HG02870 (cell line): ENCODE data around the gene DLG1.
"Not testable (repeated sequence)": the region's sequence is repeated elsewhere in the genome, so short reads cannot be mapped to it uniquely, and the experiment has no call there.

Source experiments
- ATAC-seq: cut with Tn5 transposase; IDR thresholded peaks from one replicate; pipeline ENCODE4 v1.9.1; 2021; ENCODE audit warnings: mild to moderate bottlenecking, moderate library complexity; ENCODE audit not compliant: unreplicated experiment

Gene DLG1

GRCh38 chr3:197292083-197292646 is 6.2 kb downstream of the DLG1 start:
- ATAC-seq = no peak

GRCh38 chr3:197289726-197290125 is 8.7 kb downstream of the DLG1 start:
- ATAC-seq = no peak

GRCh38 chr3:197286678-197287077 is 11.7 kb downstream of the DLG1 start:
- no peak for ATAC-seq

- no peak for ATAC-seq
These were observed 12.9 kb downstream of the DLG1 start for GRCh38 chr3:197285557-197285956.

- ATAC-seq = no peak
These were observed 15.4 kb downstream of the DLG1 start for GRCh38 chr3:197283045-197283444.

GRCh38 chr3:197281849-197282248 is 16.6 kb downstream of the DLG1 start:
- no peak for ATAC-seq

GRCh38 chr3:197280156-197280555 is 18.3 kb downstream of the DLG1 start:
- no peak for ATAC-seq

- no peak for ATAC-seq
These were observed 19.5 kb downstream of the DLG1 start for GRCh38 chr3:197278933-197279332.

GRCh38 chr3:197276808-197277207 is 21.6 kb downstream of the DLG1 start:
- not testable (repeated sequence) for ATAC-seq

GRCh38 chr3:197270558-197271317 is 27.7 kb downstream of the DLG1 start:
- ATAC-seq = no peak

GRCh38 chr3:197269024-197269423 is 29.4 kb downstream of the DLG1 start:
- no peak for ATAC-seq

GRCh38 chr3:197268294-197268693 is 30.1 kb downstream of the DLG1 start:
- ATAC-seq = no peak

- no peak for ATAC-seq
These were observed 32.1 kb downstream of the DLG1 start for GRCh38 chr3:197266331-197266730.

- no peak for ATAC-seq
These were observed 35.7 kb downstream of the DLG1 start for GRCh38 chr3:197262709-197263108.

GRCh38 chr3:197261164-197261509 is 37.3 kb downstream of the DLG1 start:
- no peak for ATAC-seq

GRCh38 chr3:197260491-197261163 is 37.8 kb downstream of the DLG1 start:
- ATAC-seq = no peak

GRCh38 chr3:197259096-197259495 is 39.3 kb downstream of the DLG1 start:
- no peak for ATAC-seq

- ATAC-seq = no peak
These were observed 40.1 kb downstream of the DLG1 start for GRCh38 chr3:197258168-197258755.

- no peak for ATAC-seq
These were observed 40.7 kb downstream of the DLG1 start for GRCh38 chr3:197257711-197258110.

- no peak for ATAC-seq
These were observed 41.5 kb downstream of the DLG1 start for GRCh38 chr3:197256836-197257444.

GRCh38 chr3:197256104-197256503 is 42.3 kb downstream of the DLG1 start:
- no peak for ATAC-seq
